Mesodermal cell (in vitro differentiated cells): ENCODE data around the gene SLC6A16.
"Not testable (repeated sequence)": the region's sequence is repeated elsewhere in the genome, so short reads cannot be mapped to it uniquely, and the experiment has no call there.

Experiments used
- H3K27ac ChIP-seq: 2 replicates; pipeline ENCODE4 v1.7.0; 2013; ENCODE audit warnings: mild to moderate bottlenecking, low read depth, low read length, moderate library complexity; ENCODE audit not compliant: severe bottlenecking
- H3K36me3 ChIP-seq: 2 replicates; pipeline ENCODE4 v1.7.1; 2013; ENCODE audit warnings: mild to moderate bottlenecking, low read length, moderate library complexity; ENCODE audit not compliant: control insufficient read depth, insufficient read depth
- H3K4me1 ChIP-seq: one replicate; pipeline ENCODE4 v1.7.1; 2013; ENCODE audit warnings: mild to moderate bottlenecking, low read length; ENCODE audit not compliant: insufficient read depth, control insufficient read depth, poor library complexity, severe bottlenecking
- H3K4me3 ChIP-seq: 2 replicates; pipeline ENCODE4 v1.7.0; 2013; ENCODE audit warnings: low read length, control low read depth, mild to moderate bottlenecking; ENCODE audit not compliant: insufficient read depth, poor library complexity, severe bottlenecking; ENCODE audit errors: extremely low read depth
- H3K9me3 ChIP-seq: 2 replicates; pipeline ENCODE4 v1.7.1; 2013; ENCODE audit warnings: mild to moderate bottlenecking, low read length, moderate library complexity; ENCODE audit not compliant: control insufficient read depth
- WGBS, 2 experiments: methylation state at CpG; one replicate each; pipeline ENCODE4 v1.1.5; 2013; ENCODE audit warnings: missing lambda C conversion rate in 2 of 2; ENCODE audit not compliant: insufficient coverage in 2 of 2; 5-methylcytosine and 5-hydroxymethylcytosine counted together

SLC6A16 gene

GRCh38 chr19:49336482-49337266 is 11.7 kb upstream of the SLC6A16 start:
- Histone ChIP-seq H3K4me1 (peaks cover 5% of the 10 kb centered on the region), H3K36me3 (peaks cover 31% of the 10 kb centered on the region), H3K27ac (no peak overlapping the region), H3K4me3 (no peak overlapping the region), H3K9me3 (no peaks in the 10 kb centered on the region)
- 90% methylated on average over 7 of the region's 10 CpGs for WGBS, 2 experiments

GRCh38 chr19:49335784-49336481 is 10.9 kb upstream of the SLC6A16 start:
- H3K4me3 ChIP-seq: no peak overlapping the region
- peaks cover 26% of the 10 kb centered on the region for H3K36me3 ChIP-seq
- no peaks in the 10 kb centered on the region for H3K9me3 ChIP-seq
- peaks cover 5% of the 10 kb centered on the region for H3K4me1 ChIP-seq
- no peak overlapping the region for H3K27ac ChIP-seq
- 86 to 91% methylated on average over 9 to 13 of the region's 14 CpGs for WGBS, 2 experiments

GRCh38 chr19:49335071-49335783 is 10.2 kb upstream of the SLC6A16 start, which contains the start of gene CD37:
CD37 (plus strand) TSS chr19:49335406; CDS start chr19:49335541, 135 bp downstream.
- Histone ChIP-seq H3K27ac (no peak within 1 kb of the TSS), H3K4me1 (peaks cover 5% of the 10 kb centered on the region), H3K4me3 (no peak within 1 kb of the TSS), H3K36me3 (peaks cover 21% of the 10 kb centered on the region), H3K9me3 (no peaks in the 10 kb centered on the region)
- 89 to 93% methylated on average over 6 to 9 of the region's 13 CpGs for WGBS, 2 experiments

GRCh38 chr19:49333811-49334288 is 8.9 kb upstream of the SLC6A16 start:
- 77 to 86% methylated on average over 5 to 6 of the region's 8 CpGs for WGBS, 2 experiments
- Histone ChIP-seq H3K4me1 (peaks cover 5% of the 10 kb centered on the region), H3K27ac (no peak overlapping the region), H3K4me3 (no peak overlapping the region), H3K9me3 (no peaks in the 10 kb centered on the region), H3K36me3 (peaks cover 17% of the 10 kb centered on the region)

- peaks cover 21% of the 10 kb centered on the region for H3K36me3 ChIP-seq
- H3K4me1 ChIP-seq: peaks cover 5% of the 10 kb centered on the region
- H3K9me3 ChIP-seq: no peaks in the 10 kb centered on the region
- 80 to 93% methylated on average over 2 of the region's 3 CpGs for WGBS, 2 experiments
- no peak overlapping the region for H3K4me3 ChIP-seq
- H3K27ac ChIP-seq: no peak overlapping the region
Measured at GRCh38 chr19:49333418-49333805, 8.4 kb upstream of the SLC6A16 start.

- H3K36me3 ChIP-seq: peaks cover 24% of the 10 kb centered on the region
- WGBS, 2 experiments: 88 to 95% methylated on average over 10 to 12 of the region's 13 CpGs
- H3K4me3 ChIP-seq, H3K9me3 ChIP-seq, H3K4me1 ChIP-seq, H3K27ac ChIP-seq: not testable (repeated sequence)
Measured at GRCh38 chr19:49332691-49333417, 7.9 kb upstream of the SLC6A16 start.

- peaks cover 5% of the 10 kb centered on the region for H3K4me1 ChIP-seq
- H3K27ac ChIP-seq: no peak overlapping the region
- H3K9me3 ChIP-seq: no peaks in the 10 kb centered on the region
- WGBS, 2 experiments: 82% methylated on average over 2 of the region's 2 CpGs; no CpG with 5 or more reads in 1 of the 2 experiments
- no peak overlapping the region for H3K4me3 ChIP-seq
- peaks cover 23% of the 10 kb centered on the region for H3K36me3 ChIP-seq
Measured at GRCh38 chr19:49331616-49332055, 6.6 kb upstream of the SLC6A16 start.

GRCh38 chr19:49331187-49331586 is 6.2 kb upstream of the SLC6A16 start:
- not testable (repeated sequence) for H3K4me3 ChIP-seq

GRCh38 chr19:49328741-49329140 is 3.8 kb upstream of the SLC6A16 start:
- WGBS, 2 experiments: 100% methylated on average over 1 of the region's 2 CpGs; no CpG with 5 or more reads in 1 of the 2 experiments
- H3K36me3 ChIP-seq: peaks cover 27% of the 10 kb centered on the region
- H3K4me3 ChIP-seq: no peak overlapping the region
- H3K9me3 ChIP-seq: no peaks in the 10 kb centered on the region
- no peak overlapping the region for H3K27ac ChIP-seq
- peaks cover 4% of the 10 kb centered on the region for H3K4me1 ChIP-seq

More at GRCh38 chr19:49331187-49331586, 6.2 kb upstream of the SLC6A16 start:
- H3K27ac ChIP-seq, H3K9me3 ChIP-seq, H3K4me1 ChIP-seq: not testable (repeated sequence)
- WGBS, 2 experiments: 100% methylated on average over 1 of the region's 4 CpGs; no CpG with 5 or more reads in 1 of the 2 experiments
- peaks cover 27% of the 10 kb centered on the region for H3K36me3 ChIP-seq
